K562 (cell line): ENCODE measurements around the gene HSPB6. TPM values are rescaled to one million over a fixed set of nuclear protein-coding genes. Genes with fewer than 3 reads are reported as not detected.
A peak's percentile ranks its signal among the peaks of the same experiment; 100 is the strongest.

Experiments used
- ATAC-seq: fragments of 200-7000 bp; cut with Tn5 transposase; 3 replicates; pipeline ENCODE4 v1.9.1; 2020; ENCODE audit warnings: moderate library complexity
- BruUV-seq: library from RNA; stranded (reverse); fragments of 400-500 nt; replicated peaks from 2 replicates; lab custom pipeline; 2021; lab: Mats Ljungman, UMichigan
- CTCF ChIA-PET: fragments of 300-600 bp; formaldehyde crosslinking; extraction: SDS; loops from one replicate; lab custom pipeline; 2021; ENCODE audit warnings: low intra/inter-chr PET ratio; lab: Yijun Ruan, JAX
- POLR2A ChIA-PET: fragments of 300-600, 350-650 bp; sonication (Branson Sonifier 250); formaldehyde crosslinking; extraction: SDS; loops from one replicate; lab custom pipeline; 2021; ENCODE audit warnings: antibody characterized with exemption, inconsistent platforms; lab: Yijun Ruan, JAX
- DNase-seq, 4 experiments: peaks; one replicate each; pipeline versions ENCODE4 v3.0.0 to v3.0.0-alpha.2; 2011 to 2018; ENCODE audit warnings: low spot score in 3 of 4, mixed read lengths in 3 of 4; ENCODE audit errors: extremely low read depth in 1 of 4
- FAIRE-seq: peaks from 2 replicates; lab custom pipeline; 2011; peaks lifted over from hg19 to GRCh38; lab: Jason Lieb, UNC
- H2AFZ ChIP-seq: 2 replicates; pipeline ENCODE4 v1.6.0; 2011; ENCODE audit warnings: low read depth, low read length, control low read depth, inconsistent platforms
- H3K27ac ChIP-seq: fragments of 200-600 bp; 3 replicates; pipeline ENCODE4 v1.8.0; 2011; ENCODE audit warnings: low read depth, mild to moderate bottlenecking, control low read depth, inconsistent platforms, low read length, moderate library complexity, mixed read lengths; ENCODE audit errors: extremely low read depth
- H3K27me3 ChIP-seq, 2 experiments: fragments of 300-600 bp in 1 of 2; 2 replicates in 1 of 2; 3 replicates in 1 of 2; pipeline versions ENCODE4 v1.6.0 to v1.8.0; 2011; ENCODE audit warnings: inconsistent platforms in 2 of 2, low read length in 2 of 2, mild to moderate bottlenecking in 1 of 2, mixed read lengths in 1 of 2, moderate library complexity in 1 of 2; ENCODE audit not compliant: control insufficient read depth in 2 of 2, insufficient read depth in 2 of 2
- H3K36me3 ChIP-seq: fragments of 300-600 bp; 3 replicates; pipeline ENCODE4 v1.8.0; 2011; ENCODE audit warnings: mild to moderate bottlenecking, low read length, inconsistent platforms; ENCODE audit not compliant: control insufficient read depth, insufficient read depth
- H3K4me1 ChIP-seq, 2 experiments: fragments of 200-600 bp in 1 of 2; replicated peaks in 1 of 2; 2 replicates in 1 of 2; 3 replicates in 1 of 2; pipeline versions ENCODE4 v1.5.1 to v1.8.0; 2011; ENCODE audit warnings: inconsistent platforms in 2 of 2, low read length in 2 of 2, mild to moderate bottlenecking in 1 of 2, mixed read lengths in 1 of 2, moderate library complexity in 1 of 2; ENCODE audit not compliant: control insufficient read depth in 2 of 2, insufficient read depth in 2 of 2
- H3K4me2 ChIP-seq: 2 replicates; pipeline ENCODE4 v1.6.1; 2011; ENCODE audit warnings: low read length, control low read depth, inconsistent platforms, mixed read lengths; ENCODE audit not compliant: insufficient read depth
- H3K4me3 ChIP-seq: fragments of 200-600 bp; sonication (generic), shearing (Covaris generic); 2 replicates; pipeline ENCODE4 v1.5.1; 2016; ENCODE audit warnings: control low read depth, inconsistent platforms
- H3K79me2 ChIP-seq: fragments of 200-600 bp; 3 replicates; pipeline ENCODE4 v1.8.0; 2011; ENCODE audit warnings: low read length, inconsistent platforms; ENCODE audit not compliant: control insufficient read depth, insufficient read depth
- H3K9ac ChIP-seq, 2 experiments: 2 replicates each; pipeline versions ENCODE4 v1.6.0 to v1.6.1; 2011; ENCODE audit warnings: low read depth in 2 of 2, low read length in 2 of 2, control low read depth in 1 of 2, inconsistent platforms in 1 of 2, mild to moderate bottlenecking in 1 of 2, mixed read lengths in 1 of 2; ENCODE audit not compliant: insufficient read depth in 1 of 2
- H3K9me1 ChIP-seq: one replicate; pipeline ENCODE4 v1.6.0; 2011; ENCODE audit warnings: inconsistent platforms, mild to moderate bottlenecking, low read length, moderate library complexity; ENCODE audit not compliant: control insufficient read depth, insufficient read depth
- H3K9me3 ChIP-seq: replicated peaks from 2 replicates; pipeline ENCODE4 v1.5.1; 2011; ENCODE audit warnings: low read depth, low read length, inconsistent platforms; ENCODE audit not compliant: control insufficient read depth, insufficient read depth
- H4K20me1 ChIP-seq: replicated peaks from 2 replicates; pipeline ENCODE4 v1.6.1; 2011; ENCODE audit warnings: low read length, inconsistent platforms, mixed read lengths; ENCODE audit not compliant: control insufficient read depth, insufficient read depth
- TAL1 ChIP-seq: fragments of 450-650 bp; IDR thresholded peaks from 2 replicates; pipeline ENCODE4 v1.6.1; 2016; ENCODE audit warnings: mild to moderate bottlenecking
- ZBTB7A ChIP-seq: IDR thresholded peaks from 2 replicates; pipeline ENCODE4 v1.6.1; 2011; ENCODE audit warnings: low read depth, mild to moderate bottlenecking, low read length, moderate library complexity, borderline replicate concordance; ENCODE audit not compliant: control insufficient read depth
- WGBS: fragments of 100-300 bp; shearing (Covaris generic); methylation state at CpG from one replicate; pipeline ENCODE4 v1.1.6; 2016; ENCODE audit warnings: low coverage, mixed read lengths; ENCODE audit not compliant: insufficient coverage; ENCODE audit errors: missing lambda C conversion rate; 5-methylcytosine and 5-hydroxymethylcytosine counted together
- in situ Hi-C: fragments of 300-500 bp; cut with MboI; formaldehyde crosslinking; loops from 4 replicates; pipeline ENCODE4 v1.15.0; 2018; ENCODE audit warnings: inconsistent platforms, mixed read lengths
- intact Hi-C: fragments of 100-400 bp; cut with micrococcal nuclease; formaldehyde crosslinking; loops from 2 replicates; pipeline ENCODE4 v1.14.2; 2022
- polyA plus RNA-seq, 8 experiments: library from polyadenylated mRNA; depleted of rRNA in 4 of 8; stranded (reverse) in 5 of 8; unstranded in 3 of 8; fragments of >200 nt; fragmentation: Nextera tagmentation in 2 of 8; fragmentation: Illumina TruSeq in 1 of 8; extraction: Ambion mirVana in 2 of 8; extraction: Trizol in 1 of 8; gene quantifications; 2 replicates each; pipeline versions ENCODE4 v1.2.1 to v1.2.3, GENCODE V29; 2011 to 2014; ENCODE audit warnings: inconsistent platforms in 1 of 8, missing spikeins in 1 of 8
- total RNA-seq, 7 experiments: library from RNA; depleted of rRNA in 6 of 7; stranded (reverse); fragments of >200 nt in 6 of 7; fragmentation: Illumina TruSeq in 2 of 7; extraction: Trizol in 2 of 7; gene quantifications; 2 replicates each; pipeline versions ENCODE4 v1.2.1 to v1.2.3, GENCODE V29; 2011 to 2021; ENCODE audit warnings: low replicate concordance in 1 of 7
- TF ChIP-seq, protein P1 (sequence below), 2 experiments: fragments of 450-650 bp; IDR thresholded peaks; 2 replicates each; pipeline ENCODE4 v1.6.1; 2016
- TF ChIP-seq, protein P2 (sequence below): sonication (generic); formaldehyde crosslinking; IDR thresholded peaks from 2 replicates; pipeline ENCODE4 v1.8.1; 2023; ENCODE audit warnings: mild to moderate bottlenecking, missing genetic modification reagents

HSPB6 gene
- total and polyA plus RNA-seq, 9 of the 15 experiments (the other 6 are each of a cell fraction or from before 2014, with no cell fraction given) = 0.55 TPM; not detected in 8

DNA sequence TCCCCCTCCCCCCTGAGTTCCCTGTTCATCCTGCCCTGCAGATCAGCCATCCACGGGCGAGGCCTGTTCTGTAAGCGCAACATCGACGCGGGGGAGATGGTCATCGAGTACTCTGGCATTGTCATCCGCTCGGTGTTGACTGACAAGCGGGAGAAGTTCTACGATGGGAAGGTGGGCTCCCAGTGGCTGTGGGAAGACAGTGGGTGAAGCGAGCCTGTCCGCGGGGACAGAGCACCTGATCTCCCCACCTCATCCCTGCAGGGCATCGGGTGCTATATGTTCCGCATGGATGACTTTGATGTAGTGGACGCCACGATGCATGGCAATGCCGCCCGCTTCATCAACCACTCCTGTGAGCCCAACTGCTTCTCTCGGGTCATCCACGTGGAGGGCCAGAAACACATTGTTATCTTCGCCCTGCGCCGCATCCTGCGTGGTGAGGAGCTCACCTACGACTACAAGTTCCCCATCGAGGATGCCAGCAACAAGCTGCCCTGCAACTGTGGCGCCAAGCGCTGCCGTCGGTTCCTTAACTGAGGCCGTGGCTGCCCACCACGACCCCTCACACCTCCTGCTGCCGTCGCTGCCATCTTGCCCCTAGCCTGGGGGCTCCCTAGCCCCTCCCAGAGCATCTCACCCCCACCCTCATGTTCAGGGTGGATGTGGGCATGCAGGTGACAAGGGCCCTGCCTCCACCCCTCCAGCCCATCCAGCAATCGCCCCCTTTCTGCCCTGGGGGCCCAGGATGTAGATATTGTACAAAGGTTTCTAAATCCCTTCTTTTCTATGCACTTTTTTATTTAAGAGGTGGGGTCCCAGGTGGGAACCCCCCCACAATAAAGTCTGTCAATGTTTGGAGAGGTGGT, 18.6 kb downstream of the HSPB6 start:
- DNase-seq = no peak
- BruUV-seq = TSS peak; percentile 47
- no peak overlapping the region for H2AFZ ChIP-seq
- no peak overlapping the region for H3K27ac ChIP-seq
- intact Hi-C loops (no loop called here), in situ Hi-C loops (no loop called here)
- 92% methylated on average over 36 of the region's 37 CpGs for WGBS
- H3K9me1 ChIP-seq = no peaks in the 10 kb centered on the region
- ChIA-PET POLR2A (interaction anchor here (1.4 to 2.7 kb wide), 3 partner anchors 10 to 18 kb away, joined by 5 to 19 read pairs (median 7); no protein-coding TSS in a partner anchor), CTCF (no interaction called here)
- H3K4me1 ChIP-seq = peaks cover 15 to 43% of the 10 kb centered on the region in 2 experiments; a peak in 4 of 5 replicates
- no peaks in the 10 kb centered on the region for H4K20me1 ChIP-seq
- H3K36me3 ChIP-seq = peaks cover 70% of the 10 kb centered on the region; the same call in 2 of the 3 replicates
- no peaks in the 10 kb centered on the region for H3K27me3 ChIP-seq
- ATAC-seq = no peak
- H3K4me3 ChIP-seq = no peak overlapping the region
- peak overlapping the region in 1 of 2 experiments; percentile 21; a peak in 1 of 4 replicates for H3K9ac ChIP-seq
- TF ChIP-seq, protein P1, sequence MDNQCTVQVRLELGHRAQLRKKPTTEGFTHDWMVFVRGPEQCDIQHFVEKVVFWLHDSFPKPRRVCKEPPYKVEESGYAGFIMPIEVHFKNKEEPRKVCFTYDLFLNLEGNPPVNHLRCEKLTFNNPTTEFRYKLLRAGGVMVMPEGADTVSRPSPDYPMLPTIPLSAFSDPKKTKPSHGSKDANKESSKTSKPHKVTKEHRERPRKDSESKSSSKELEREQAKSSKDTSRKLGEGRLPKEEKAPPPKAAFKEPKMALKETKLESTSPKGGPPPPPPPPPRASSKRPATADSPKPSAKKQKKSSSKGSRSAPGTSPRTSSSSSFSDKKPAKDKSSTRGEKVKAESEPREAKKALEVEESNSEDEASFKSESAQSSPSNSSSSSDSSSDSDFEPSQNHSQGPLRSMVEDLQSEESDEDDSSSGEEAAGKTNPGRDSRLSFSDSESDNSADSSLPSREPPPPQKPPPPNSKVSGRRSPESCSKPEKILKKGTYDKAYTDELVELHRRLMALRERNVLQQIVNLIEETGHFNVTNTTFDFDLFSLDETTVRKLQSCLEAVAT (IDR thresholded peaks at IDR 0.05) = peak in 1 of 2 experiments; percentile 55; a peak in 1 of 4 replicates
- 0 out of 2 replicates have a peak, but pooled peaks have one; percentile 15 for TF ChIP-seq ZBTB7A
- TF ChIP-seq, protein P2, sequence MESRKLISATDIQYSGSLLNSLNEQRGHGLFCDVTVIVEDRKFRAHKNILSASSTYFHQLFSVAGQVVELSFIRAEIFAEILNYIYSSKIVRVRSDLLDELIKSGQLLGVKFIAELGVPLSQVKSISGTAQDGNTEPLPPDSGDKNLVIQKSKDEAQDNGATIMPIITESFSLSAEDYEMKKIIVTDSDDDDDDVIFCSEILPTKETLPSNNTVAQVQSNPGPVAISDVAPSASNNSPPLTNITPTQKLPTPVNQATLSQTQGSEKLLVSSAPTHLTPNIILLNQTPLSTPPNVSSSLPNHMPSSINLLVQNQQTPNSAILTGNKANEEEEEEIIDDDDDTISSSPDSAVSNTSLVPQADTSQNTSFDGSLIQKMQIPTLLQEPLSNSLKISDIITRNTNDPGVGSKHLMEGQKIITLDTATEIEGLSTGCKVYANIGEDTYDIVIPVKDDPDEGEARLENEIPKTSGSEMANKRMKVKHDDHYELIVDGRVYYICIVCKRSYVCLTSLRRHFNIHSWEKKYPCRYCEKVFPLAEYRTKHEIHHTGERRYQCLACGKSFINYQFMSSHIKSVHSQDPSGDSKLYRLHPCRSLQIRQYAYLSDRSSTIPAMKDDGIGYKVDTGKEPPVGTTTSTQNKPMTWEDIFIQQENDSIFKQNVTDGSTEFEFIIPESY (CRISPR knock-in tag) = peak; percentile 23; the same call in 1 of the 2 replicates
- no peak for TF ChIP-seq TAL1
- no peak overlapping the region for H3K4me2 ChIP-seq
- FAIRE-seq = no peak
- H3K9me3 ChIP-seq = no peaks in the 10 kb centered on the region
- H3K79me2 ChIP-seq = no peaks in the 10 kb centered on the region; the same call in 2 of the 3 replicates
